ENCODE results near the gene CCDC61. TPM values are rescaled to one million over a fixed set of nuclear protein-coding genes. Genes with fewer than 3 reads are reported as not detected.

Gene CCDC61
- total RNA-seq, 1 donor from 2014 or later = 13.7 TPM

DNA sequence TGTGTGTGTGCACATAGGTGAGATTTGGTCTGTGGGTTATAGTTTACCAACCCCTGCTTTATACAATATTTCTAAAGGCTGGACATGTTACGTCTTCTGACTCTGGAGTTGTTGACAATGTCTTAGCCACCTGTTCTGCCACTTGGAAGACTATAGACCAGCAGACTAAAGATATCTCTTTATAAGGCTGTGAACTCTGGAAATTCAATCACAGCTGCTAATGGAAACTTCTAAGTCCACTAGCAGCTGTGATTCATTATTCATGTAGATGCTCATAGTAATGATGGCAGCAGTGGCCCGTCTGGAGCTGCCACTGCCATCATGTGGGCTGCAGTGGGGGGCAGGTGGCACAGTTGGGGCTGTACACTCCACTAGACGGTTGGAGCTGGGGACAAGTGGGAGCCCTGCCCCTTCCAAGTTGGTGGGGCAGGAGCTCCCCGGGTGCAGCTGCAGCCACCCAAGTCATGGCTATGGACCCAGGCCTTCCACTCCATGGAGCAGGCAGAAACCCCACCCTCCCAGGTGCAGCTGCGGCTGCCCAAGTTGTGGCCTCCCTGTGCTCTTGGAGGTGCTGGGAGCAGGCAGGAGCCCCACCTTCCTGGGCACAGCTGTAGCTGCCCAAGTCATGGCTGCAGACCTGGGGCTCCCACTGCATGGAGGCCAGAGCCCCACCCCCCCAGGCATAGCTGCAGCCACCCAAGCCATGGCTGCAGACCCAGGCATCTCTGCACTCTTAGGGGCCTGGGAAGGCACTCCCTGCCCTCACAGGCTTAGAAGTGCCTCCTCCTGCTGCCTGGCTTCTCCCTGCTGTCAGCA, 36.7 kb downstream of the CCDC61 start:
- intact Hi-C loops (cut with DNase I) = no loop called here
- Histone ChIP-seq H3K36me3 (no peaks in the 10 kb centered on the region), H3K9me3 (no peaks in the 10 kb centered on the region), H3K4me3 (no peak overlapping the region), H3K27ac (no peak overlapping the region), H3K4me1 (no peaks in the 10 kb centered on the region), H3K27me3 (no peaks in the 10 kb centered on the region)
- no peak for DNase-seq (ENCODE audit: low spot score in 2 of 2)
- TF ChIP-seq, protein P1, sequence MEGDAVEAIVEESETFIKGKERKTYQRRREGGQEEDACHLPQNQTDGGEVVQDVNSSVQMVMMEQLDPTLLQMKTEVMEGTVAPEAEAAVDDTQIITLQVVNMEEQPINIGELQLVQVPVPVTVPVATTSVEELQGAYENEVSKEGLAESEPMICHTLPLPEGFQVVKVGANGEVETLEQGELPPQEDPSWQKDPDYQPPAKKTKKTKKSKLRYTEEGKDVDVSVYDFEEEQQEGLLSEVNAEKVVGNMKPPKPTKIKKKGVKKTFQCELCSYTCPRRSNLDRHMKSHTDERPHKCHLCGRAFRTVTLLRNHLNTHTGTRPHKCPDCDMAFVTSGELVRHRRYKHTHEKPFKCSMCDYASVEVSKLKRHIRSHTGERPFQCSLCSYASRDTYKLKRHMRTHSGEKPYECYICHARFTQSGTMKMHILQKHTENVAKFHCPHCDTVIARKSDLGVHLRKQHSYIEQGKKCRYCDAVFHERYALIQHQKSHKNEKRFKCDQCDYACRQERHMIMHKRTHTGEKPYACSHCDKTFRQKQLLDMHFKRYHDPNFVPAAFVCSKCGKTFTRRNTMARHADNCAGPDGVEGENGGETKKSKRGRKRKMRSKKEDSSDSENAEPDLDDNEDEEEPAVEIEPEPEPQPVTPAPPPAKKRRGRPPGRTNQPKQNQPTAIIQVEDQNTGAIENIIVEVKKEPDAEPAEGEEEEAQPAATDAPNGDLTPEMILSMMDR (IDR thresholded peaks at IDR 0.05) = no peak

DNA sequence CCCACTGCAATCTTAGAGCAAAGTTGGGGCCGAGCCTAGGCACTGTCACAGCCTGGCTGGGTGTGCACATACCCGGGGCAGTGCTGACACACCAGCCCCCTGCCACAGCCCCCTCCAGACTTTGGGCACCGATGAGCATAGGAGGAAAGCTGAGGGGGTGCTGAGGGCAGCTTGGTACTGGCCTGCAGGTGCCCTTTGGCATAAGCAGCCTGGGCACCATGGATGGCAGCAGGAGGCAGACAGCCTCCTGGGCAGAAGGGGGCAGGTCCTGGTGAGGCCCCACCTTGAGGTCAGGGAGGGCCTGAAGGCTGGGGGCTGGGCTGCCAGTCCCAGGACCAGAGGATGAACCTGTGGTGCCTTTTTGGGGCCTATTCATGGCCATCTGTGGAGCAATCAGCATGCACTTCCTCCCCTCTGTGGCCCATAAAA, 37.3 kb downstream of the CCDC61 start:
- Histone ChIP-seq H3K4me3 (no peak overlapping the region), H3K27me3 (no peaks in the 10 kb centered on the region), H3K9me3 (no peaks in the 10 kb centered on the region), H3K4me1 (no peaks in the 10 kb centered on the region), H3K36me3 (no peaks in the 10 kb centered on the region), H3K27ac (no peak overlapping the region)
- no peak for DNase-seq (ENCODE audit: low spot score in 2 of 2)
- TF ChIP-seq, protein P1 (IDR thresholded peaks at IDR 0.05) = no peak
- intact Hi-C loops (cut with DNase I) = no loop called here

DNA sequence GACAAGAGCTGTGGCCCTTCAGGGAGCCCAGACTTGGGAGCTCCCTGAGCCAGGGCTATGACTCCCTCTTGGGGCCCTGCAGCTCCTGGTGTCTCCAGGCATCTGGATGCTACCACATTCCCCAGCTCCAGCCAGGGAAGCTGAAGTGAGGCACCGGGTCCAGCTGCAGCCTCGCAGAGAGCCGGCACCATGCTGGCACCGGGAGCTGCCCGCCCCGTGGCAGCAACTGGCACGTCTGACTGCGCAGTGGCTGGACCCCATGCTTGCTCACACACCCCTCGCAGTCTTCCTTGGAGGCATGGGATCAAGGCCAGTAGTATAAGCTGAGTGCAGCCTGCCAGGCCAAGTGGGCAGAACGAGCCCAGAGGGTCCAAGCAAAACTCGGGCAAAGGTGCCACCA, 38.1 kb downstream of the CCDC61 start:
- TF ChIP-seq, protein P1 (IDR thresholded peaks at IDR 0.05) = no peak
- Histone ChIP-seq H3K4me3 (no peak overlapping the region), H3K27me3 (no peaks in the 10 kb centered on the region), H3K9me3 (no peaks in the 10 kb centered on the region), H3K27ac (no peak overlapping the region), H3K4me1 (no peaks in the 10 kb centered on the region), H3K36me3 (no peaks in the 10 kb centered on the region)
- DNase-seq (ENCODE audit: low spot score in 2 of 2) = no peak
- intact Hi-C loops (cut with DNase I) = no loop called here

DNA sequence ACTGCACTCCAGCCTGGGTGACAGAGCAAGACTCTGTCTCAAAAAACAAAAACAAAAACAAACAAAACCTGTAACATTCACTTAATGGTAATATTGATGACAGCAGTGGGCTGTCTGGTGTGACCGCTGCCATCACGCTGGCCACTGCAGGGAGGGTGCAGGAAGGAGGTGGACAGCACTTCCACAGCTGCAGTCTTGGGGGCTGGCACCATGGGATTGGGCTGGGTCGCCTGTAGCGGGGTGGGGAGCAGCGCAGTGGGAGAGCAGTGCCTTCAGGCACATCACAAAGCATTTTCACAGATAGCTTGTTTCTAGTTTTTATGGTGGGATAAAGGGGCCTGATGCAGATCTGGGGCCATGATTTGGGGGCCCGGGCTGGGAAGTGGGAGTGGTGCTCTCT, 40.3 kb downstream of the CCDC61 start:
- intact Hi-C loops (cut with DNase I) = no loop called here
- Histone ChIP-seq H3K4me3 (no peak overlapping the region), H3K9me3 (no peaks in the 10 kb centered on the region), H3K36me3 (no peaks in the 10 kb centered on the region), H3K27ac (no peak overlapping the region), H3K4me1 (no peaks in the 10 kb centered on the region), H3K27me3 (no peaks in the 10 kb centered on the region)
- TF ChIP-seq, protein P1 (IDR thresholded peaks at IDR 0.05) = no peak
- no peak for DNase-seq (ENCODE audit: low spot score in 2 of 2)

DNA sequence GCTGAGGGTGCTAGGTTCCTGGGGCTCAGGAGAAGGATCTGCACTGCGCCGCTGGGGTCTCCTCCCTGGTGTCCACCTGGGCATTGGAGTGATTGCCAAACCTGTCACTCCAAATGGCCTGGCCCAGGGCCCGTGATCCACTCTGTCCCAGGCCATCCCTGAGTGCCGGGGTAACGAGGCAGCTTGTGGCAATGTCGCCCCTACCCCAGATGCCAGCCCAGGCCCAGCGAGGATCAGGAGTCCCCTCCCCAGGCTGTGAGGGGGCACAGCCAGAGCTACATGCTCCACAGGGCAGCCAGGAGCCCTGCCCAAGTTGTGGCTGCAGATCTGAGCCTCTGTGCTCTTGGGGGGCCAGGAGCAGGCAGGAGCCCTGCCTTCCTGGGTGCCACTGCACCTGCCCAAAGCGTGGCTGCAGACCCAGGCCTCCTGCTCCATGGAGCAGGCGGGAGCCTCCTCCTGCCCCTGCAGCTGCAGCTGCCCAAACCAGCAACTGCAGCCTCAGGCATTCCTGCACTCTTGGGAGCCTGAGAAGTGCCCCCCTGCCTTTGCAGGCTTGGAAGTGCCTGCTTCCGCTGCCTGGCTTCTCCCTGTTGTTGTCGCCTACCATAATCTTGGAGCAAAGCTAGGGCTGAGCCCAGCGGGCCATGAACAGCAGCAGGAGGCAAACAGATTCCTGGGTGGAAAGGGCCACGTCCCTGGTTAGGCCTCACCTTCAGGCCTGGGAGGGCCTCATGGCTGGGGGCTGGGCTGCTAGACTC, 40.9 kb downstream of the CCDC61 start:
- H3K36me3 ChIP-seq = no peaks in the 10 kb centered on the region
- no peak overlapping the region for H3K4me3 ChIP-seq
- no peaks in the 10 kb centered on the region for H3K4me1 ChIP-seq
- no peak overlapping the region for H3K27ac ChIP-seq
- intact Hi-C loops (cut with DNase I) = no loop called here
- TF ChIP-seq, protein P1 (IDR thresholded peaks at IDR 0.05) = no peak
- no peaks in the 10 kb centered on the region for H3K27me3 ChIP-seq
- H3K9me3 ChIP-seq = no peaks in the 10 kb centered on the region
- DNase-seq (ENCODE audit: low spot score in 2 of 2) = no peak

All from ascending aorta (tissue), 2 donors.